ENCODE data around the gene CPXM1. TPM values are rescaled to one million over a fixed set of nuclear protein-coding genes. Genes with fewer than 3 reads are reported as not detected.

Gene CPXM1
- total RNA-seq, 4 donors from 2014 or later = 15.3 to 154 (median 19.1) TPM

DNA sequence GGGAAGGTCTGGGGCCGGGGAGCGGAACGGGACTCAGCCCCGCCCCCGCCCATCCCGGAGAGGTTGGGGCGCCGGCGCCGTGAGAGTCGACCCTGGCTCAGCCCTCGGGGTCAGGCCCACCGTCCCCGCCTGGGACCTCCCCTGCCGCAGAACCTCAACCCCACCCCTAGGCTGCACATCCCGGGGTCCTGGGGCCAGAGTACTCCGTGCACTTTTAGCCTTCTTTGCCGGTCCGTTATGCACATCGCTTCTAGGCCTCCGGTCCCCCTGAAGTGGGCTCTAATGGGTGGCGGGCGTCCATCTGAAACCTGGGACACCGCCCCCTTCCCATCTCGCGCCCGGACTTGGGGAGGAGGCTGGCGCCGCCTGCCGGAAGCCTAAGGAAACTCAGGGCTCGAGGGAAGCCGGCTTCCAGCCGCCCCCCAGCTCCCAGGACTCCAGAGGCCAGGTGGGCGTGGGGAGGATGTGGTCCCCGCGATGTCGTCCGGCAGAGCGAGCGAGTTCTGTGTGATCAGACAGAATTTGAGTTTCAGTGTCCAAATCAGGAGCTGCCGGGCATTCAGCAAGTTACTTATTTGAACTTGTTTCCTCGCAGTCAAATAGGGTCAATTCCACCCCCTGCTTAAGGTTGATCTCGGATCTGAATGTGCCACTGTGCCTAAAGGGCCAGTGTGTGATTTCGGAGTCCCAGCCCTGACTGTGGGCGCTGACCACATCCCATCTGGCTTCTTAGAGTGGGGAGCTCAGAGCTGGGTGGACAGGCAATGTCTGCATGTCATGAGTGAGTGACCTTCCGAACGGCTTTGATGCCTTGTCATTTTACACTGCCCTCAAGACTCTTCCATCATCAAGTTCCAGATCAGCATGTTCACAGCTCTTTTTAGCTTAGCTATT is 47.6 kb downstream of the CPXM1 start:
- peak overlapping the region; percentile 78 to 91 for H3K27ac ChIP-seq

DNA sequence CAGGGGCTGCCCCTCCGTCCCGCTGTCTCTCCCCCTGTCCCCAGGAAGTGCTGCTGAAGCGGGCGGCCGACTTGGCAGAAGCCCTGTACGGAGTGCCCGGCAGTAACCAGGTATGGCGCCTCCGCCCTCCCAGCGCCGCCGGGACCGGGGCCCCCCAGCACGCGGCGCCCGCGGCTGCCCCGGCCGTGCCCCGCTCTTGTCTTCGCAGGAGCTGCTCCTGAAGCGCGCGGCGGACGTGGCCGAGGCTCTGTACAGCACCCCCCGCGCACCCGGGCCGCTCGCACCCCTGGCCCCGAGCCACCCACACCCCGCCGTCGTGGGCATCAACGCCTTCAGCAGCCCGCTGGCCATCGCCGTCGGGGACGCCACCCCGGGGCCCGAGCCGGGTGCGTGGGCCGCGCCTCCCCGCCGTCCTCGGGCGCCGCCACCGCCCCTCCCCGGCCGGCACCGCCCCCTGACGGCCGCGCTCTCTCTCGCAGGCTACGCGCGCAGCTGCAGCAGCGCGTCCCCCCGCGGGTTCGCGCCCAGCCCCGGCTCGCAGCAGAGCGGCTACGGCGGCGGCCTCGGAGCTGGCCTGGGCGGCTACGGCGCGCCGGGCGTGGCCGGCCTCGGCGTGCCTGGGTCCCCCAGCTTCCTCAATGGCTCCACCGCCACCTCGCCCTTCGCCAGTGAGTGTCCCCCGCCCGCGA is 48.4 kb downstream of the CPXM1 start:
- intact Hi-C loops (cut with DNase I; ENCODE audit: low total_unique reads) = no loop called here
- TF ChIP-seq, protein P1, sequence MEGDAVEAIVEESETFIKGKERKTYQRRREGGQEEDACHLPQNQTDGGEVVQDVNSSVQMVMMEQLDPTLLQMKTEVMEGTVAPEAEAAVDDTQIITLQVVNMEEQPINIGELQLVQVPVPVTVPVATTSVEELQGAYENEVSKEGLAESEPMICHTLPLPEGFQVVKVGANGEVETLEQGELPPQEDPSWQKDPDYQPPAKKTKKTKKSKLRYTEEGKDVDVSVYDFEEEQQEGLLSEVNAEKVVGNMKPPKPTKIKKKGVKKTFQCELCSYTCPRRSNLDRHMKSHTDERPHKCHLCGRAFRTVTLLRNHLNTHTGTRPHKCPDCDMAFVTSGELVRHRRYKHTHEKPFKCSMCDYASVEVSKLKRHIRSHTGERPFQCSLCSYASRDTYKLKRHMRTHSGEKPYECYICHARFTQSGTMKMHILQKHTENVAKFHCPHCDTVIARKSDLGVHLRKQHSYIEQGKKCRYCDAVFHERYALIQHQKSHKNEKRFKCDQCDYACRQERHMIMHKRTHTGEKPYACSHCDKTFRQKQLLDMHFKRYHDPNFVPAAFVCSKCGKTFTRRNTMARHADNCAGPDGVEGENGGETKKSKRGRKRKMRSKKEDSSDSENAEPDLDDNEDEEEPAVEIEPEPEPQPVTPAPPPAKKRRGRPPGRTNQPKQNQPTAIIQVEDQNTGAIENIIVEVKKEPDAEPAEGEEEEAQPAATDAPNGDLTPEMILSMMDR (IDR thresholded peaks at IDR 0.05) = peak in 3 of 4 experiments; percentile 18 to 58 (median 50)
- peak in 1 of 2 donors; percentile 36 for TF ChIP-seq POLR2A (IDR thresholded peaks at IDR 0.05)
- no peaks in the 10 kb centered on the region for H3K27me3 ChIP-seq
- peaks cover 0 to 10% of the 10 kb centered on the region in 2 donors for H3K4me1 ChIP-seq
- H3K27ac ChIP-seq = peak overlapping the region; percentile 78 to 91
- H3K36me3 ChIP-seq = no peaks in the 10 kb centered on the region
- peak overlapping the region; percentile 23 to 53 for H3K4me3 ChIP-seq
- peak in 1 of 2 donors; percentile 52 for DNase-seq
- H3K9me3 ChIP-seq = no peaks in the 10 kb centered on the region

More for the DNA sequence above, 47.6 kb downstream of the CPXM1 start:
- Histone ChIP-seq H3K4me3 (peak overlapping the region; percentile 23 to 53), H3K36me3 (no peaks in the 10 kb centered on the region), H3K4me1 (peaks cover 0 to 10% of the 10 kb centered on the region in 2 donors), H3K27me3 (no peaks in the 10 kb centered on the region), H3K9me3 (no peaks in the 10 kb centered on the region)
- DNase-seq = peak; percentile 51 to 52
- TF ChIP-seq, protein P1 (IDR thresholded peaks at IDR 0.05) = peak; percentile 44 to 76 (median 60)
- no peak for TF ChIP-seq POLR2A (IDR thresholded peaks at IDR 0.05)
- intact Hi-C loops (cut with DNase I; ENCODE audit: low total_unique reads) = no loop called here

DNA sequence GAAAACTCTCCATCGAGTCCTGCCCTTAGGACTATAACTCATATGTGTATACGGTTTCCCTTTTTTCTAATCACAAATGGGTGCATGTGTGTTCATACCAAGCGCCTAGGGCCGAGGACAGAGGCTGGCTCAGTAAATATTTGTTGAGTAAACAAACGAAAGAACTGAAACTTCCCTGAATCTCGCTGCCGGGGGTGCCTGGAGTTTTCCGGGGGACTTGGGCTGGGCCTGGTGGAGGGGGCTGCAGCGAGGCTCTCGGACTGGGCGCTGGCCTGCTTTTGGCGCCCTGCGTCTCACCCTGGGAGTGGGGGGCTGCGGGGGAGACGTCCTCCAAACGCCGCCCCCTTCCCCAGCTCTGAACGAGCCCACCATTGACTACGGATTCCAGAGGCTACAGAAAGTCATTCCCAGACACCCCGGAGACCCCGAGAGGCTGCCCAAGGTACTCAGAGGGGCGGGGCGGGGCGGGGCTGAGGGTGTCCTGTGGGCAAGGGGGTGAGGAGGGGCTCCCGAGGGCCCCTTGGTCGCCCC is 49.0 kb downstream of the CPXM1 start:
- DNase-seq = no peak
- no peaks in the 10 kb centered on the region for H3K36me3 ChIP-seq
- peaks cover 0 to 10% of the 10 kb centered on the region in 2 donors for H3K4me1 ChIP-seq
- no peaks in the 10 kb centered on the region for H3K9me3 ChIP-seq
- H3K27me3 ChIP-seq = no peaks in the 10 kb centered on the region
- intact Hi-C loops (cut with DNase I; ENCODE audit: low total_unique reads) = no loop called here
- H3K4me3 ChIP-seq = peak overlapping the region; percentile 23 to 53
- TF ChIP-seq, protein P1 (IDR thresholded peaks at IDR 0.05) = no peak
- TF ChIP-seq POLR2A (IDR thresholded peaks at IDR 0.05) = no peak
- peak overlapping the region; percentile 78 to 91 for H3K27ac ChIP-seq

DNA sequence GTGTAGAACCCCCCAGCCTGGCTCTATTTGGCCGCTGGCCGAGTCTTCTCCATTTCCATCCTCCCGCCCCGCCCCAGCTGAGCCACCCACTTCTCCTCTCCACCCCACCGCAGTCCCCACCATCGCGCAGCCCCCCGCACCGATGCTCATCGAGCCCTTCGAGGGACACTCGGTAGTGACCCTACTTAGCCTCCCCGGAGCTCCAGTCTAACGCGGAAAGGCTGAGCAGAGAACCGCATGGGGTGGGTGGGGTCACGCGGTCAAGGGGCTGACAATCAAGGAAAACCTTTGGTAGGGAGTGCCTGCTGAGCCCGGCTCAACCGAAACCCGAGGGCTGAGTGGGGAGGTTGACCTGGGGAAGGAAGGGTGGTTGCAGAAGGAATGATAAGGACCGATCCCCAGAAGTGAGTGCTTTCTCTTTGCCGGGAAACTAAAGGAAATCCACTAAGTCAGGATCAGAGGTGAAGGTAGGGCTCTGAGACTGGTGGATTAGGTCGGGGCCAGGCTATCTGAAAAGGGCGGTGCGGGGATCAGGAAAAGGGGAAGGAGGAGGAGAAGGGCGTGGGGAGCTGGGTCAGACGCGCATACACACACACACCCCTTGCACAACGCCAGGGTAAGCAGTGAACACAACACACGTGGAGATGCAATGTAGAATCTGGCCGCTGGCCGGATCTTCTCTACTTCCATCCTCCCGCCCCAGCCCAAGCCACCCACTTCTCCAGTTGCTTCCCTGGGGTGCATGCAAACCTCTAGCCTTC is 49.8 kb downstream of the CPXM1 start:
- Histone ChIP-seq H3K27ac (peak overlapping the region; percentile 78 to 91), H3K4me3 (peak overlapping the region in 1 of 2 donors; percentile 53), H3K4me1 (peaks cover 0 to 10% of the 10 kb centered on the region in 2 donors), H3K9me3 (no peaks in the 10 kb centered on the region), H3K36me3 (no peaks in the 10 kb centered on the region), H3K27me3 (no peaks in the 10 kb centered on the region)
- intact Hi-C loops (cut with DNase I; ENCODE audit: low total_unique reads) = no loop called here
- TF ChIP-seq, protein P1 (IDR thresholded peaks at IDR 0.05) = peak in 1 of 4 experiments; percentile 7
- TF ChIP-seq POLR2A (IDR thresholded peaks at IDR 0.05) = no peak
- peak; percentile 60 to 72 for DNase-seq
